Germinal center (tissue), 1 donor: ENCODE measurements around the gene SPX.

Experiments used
- DNase-seq: peaks from one replicate; pipeline ENCODE4 v3.0.0; 2012; ENCODE audit warnings: mixed read lengths, low spot score

Gene SPX

DNA sequence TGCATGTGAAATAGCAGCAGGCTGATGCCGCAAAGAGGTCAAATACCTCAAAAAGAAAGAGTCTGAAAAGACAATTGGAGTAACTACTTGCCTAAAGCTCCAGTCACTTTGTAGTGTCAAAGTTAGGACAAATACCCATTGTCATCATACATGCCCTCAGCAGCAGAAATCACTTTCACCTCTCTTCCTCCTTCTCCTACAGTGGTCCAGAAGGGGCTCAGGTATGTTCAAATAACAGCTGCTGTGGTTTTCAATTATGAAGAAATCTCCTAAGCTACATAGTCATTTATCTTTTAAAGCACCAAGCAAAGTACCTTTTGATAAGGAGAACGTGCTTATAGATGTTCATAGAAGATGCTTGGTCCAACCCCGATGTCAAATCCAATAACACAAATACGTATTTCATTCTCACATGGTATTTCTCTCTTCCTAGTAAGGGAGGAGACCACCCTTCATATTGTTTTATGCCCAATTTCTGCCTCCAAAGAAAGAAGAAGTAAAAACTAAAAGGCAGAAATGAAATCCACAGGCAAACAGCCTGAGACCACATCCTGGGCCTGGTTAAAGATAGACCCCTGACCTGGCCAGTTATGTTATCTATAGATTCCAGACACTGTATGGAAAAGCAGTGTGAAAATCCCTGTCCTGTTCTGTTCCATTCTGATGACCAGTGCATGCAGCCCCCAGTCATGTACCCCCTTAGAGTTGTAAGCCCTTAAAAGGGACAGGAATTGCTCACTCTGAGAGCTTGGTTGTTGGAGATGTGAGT is 54.8 kb downstream of the SPX start:
- no peak for DNase-seq
